ENCODE measurements around the gene BCAR1. TPM values are rescaled to one million over a fixed set of nuclear protein-coding genes. Genes with fewer than 3 reads are reported as not detected.

The BCAR1 gene
- total RNA-seq, 3 donors from 2014 or later: 100 to 134 (median 116) TPM

- Histone ChIP-seq H3K9me3 (no peaks in the 10 kb centered on the region), H3K4me1 (ENCODE audit: low read depth) (no peaks in the 10 kb centered on the region), H3K36me3 (ENCODE audit: low read depth) (peaks cover 2% of the 10 kb centered on the region), H3K4me3 (no peak overlapping the region)
- DNase-seq: no peak
- TF ChIP-seq, protein P1, sequence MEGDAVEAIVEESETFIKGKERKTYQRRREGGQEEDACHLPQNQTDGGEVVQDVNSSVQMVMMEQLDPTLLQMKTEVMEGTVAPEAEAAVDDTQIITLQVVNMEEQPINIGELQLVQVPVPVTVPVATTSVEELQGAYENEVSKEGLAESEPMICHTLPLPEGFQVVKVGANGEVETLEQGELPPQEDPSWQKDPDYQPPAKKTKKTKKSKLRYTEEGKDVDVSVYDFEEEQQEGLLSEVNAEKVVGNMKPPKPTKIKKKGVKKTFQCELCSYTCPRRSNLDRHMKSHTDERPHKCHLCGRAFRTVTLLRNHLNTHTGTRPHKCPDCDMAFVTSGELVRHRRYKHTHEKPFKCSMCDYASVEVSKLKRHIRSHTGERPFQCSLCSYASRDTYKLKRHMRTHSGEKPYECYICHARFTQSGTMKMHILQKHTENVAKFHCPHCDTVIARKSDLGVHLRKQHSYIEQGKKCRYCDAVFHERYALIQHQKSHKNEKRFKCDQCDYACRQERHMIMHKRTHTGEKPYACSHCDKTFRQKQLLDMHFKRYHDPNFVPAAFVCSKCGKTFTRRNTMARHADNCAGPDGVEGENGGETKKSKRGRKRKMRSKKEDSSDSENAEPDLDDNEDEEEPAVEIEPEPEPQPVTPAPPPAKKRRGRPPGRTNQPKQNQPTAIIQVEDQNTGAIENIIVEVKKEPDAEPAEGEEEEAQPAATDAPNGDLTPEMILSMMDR (IDR thresholded peaks at IDR 0.05): no peak
- intact Hi-C loops (cut with DNase I, micrococcal nuclease): no loop called here
- peak; percentile 17 for ATAC-seq
These were observed 23.9 kb downstream of the BCAR1 start for GRCh38 chr16:75227361-75228142.

DNA sequence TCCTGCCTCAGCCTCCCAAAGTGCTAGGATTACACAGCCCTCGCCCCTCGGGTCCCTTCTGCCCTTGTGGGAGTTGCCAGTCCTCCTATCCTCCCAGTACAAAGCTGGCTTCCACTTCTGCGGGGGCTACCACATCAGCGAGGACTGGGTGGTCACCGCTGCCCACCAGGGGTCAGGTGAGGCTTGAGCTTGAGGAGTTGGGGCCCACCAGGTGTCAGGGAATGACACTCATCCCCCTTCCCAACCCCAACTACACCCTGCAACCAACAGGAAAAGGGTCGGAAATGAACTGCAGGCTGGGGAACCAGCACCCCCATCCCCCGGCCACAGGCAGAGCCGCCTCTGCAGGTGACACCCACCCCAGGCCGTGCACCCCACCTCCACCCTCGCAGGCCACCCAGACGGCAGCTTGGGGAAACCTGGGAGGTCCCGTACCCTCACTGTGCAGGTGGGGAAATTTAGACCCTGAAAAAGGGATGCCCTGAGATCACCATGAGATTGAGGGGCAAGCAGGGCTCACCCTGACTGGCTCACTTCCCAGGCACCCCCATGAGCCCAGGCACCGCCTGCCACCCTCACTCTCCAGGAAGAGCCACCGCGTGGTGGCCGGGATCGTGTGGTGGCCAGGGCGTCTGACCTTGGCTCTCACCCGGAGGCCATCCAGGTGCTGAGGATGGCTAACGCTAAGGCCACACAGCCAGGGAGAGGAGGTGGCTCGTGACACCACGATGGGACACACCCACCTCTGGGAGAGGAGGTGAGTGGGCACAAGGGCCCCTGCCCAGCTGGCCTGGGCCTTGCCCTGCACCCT, 24.7 kb downstream of the BCAR1 start:
- DNase-seq: no peak
- intact Hi-C loops (cut with DNase I, micrococcal nuclease): no loop called here
- peak; percentile 11 for ATAC-seq

DNA sequence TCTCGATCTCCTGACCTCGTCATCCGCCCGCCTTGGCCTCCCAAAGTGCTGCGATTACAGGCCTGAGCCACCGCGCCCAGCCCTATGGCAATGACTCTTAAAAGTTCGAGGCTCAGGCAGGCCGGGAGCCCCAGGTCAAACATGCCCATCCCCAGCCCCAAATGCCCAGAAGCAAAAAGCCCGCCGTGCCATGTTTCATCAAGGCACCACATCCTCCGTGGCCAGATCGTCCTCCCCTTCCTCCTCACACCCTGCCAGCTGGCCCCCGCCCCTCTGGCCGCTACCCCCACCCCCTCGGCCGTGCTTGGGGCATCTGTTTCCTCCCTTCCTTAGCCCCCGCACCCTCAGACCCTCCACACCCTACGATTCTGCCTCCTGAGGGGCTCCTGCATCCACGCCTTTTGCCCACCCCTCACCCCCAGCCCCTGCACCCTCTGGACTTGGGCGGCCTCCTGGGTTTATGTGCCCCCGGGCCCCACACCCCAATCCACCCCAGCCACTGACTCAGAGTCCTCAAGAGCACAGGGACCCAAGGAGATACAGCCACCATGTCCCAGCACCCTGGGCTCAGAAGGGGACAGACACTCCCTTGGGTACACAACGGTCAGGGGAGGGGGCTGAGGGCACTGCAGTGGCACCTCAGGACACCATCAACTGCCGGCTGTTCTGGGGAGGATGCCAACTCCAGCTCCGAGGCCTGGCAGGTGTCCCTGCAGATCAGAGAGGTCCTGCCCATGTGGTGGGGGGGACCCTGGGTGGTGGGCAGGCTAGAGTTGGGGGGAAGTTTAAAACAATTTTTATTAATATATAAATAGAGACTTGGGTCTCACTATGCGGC, 25.5 kb downstream of the BCAR1 start:
- DNase-seq (no peak), ATAC-seq (peak; percentile 2)
- H3K4me3 ChIP-seq: no peak overlapping the region
- TF ChIP-seq, protein P1 (IDR thresholded peaks at IDR 0.05): no peak
- no peaks in the 10 kb centered on the region for H3K9me3 ChIP-seq
- no peaks in the 10 kb centered on the region for H3K36me3 ChIP-seq (ENCODE audit: low read depth)
- intact Hi-C loops (cut with DNase I, micrococcal nuclease): loop anchor here (2.0 kb wide), 1 partner anchor 19 kb away; the partner anchor contains the start of gene CTRB2 (in 2 of the 2)
- H3K4me1 ChIP-seq (ENCODE audit: low read depth): no peaks in the 10 kb centered on the region

More for the DNA sequence above, 24.7 kb downstream of the BCAR1 start:
- no peak overlapping the region for H3K4me3 ChIP-seq
- no peaks in the 10 kb centered on the region for H3K4me1 ChIP-seq (ENCODE audit: low read depth)
- no peaks in the 10 kb centered on the region for H3K9me3 ChIP-seq
- no peaks in the 10 kb centered on the region for H3K36me3 ChIP-seq (ENCODE audit: low read depth)
- TF ChIP-seq, protein P1 (IDR thresholded peaks at IDR 0.05): no peak

DNA sequence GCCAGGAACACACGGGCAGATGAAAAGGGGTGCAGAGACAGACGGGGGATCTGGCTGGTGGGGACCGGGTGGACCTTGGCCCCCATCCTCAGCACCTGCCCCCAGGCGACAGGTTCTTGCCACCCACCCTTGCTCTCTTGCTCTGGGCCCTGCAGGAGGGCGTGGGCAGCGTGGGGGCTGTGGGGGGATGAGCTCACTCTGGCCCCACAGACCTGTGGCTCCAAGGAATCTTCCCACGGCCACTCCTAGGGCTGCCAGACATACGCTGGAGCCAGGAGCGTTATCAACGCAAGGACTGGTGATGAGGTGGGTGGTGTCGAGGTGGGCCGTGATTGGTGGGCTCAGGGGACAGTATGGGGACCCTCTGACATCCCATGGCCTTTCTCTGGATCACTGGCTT, 26.3 kb downstream of the BCAR1 start:
- intact Hi-C loops (cut with DNase I, micrococcal nuclease): loop anchor here (2.0 kb wide), 1 partner anchor 18 kb away; the partner anchor contains the start of gene CTRB2 (in 2 of the 2)
- TF ChIP-seq, protein P1 (IDR thresholded peaks at IDR 0.05): no peak
- Histone ChIP-seq H3K9me3 (no peaks in the 10 kb centered on the region), H3K4me3 (no peak overlapping the region), H3K4me1 (ENCODE audit: low read depth) (no peaks in the 10 kb centered on the region), H3K36me3 (ENCODE audit: low read depth) (no peaks in the 10 kb centered on the region)
- peak; percentile 3 for ATAC-seq
- no peak for DNase-seq
